ENCODE measurements around the gene TMEM119.

Gene TMEM119

GRCh38 chr12:108589028-108589839, 8.7 kb downstream of the TMEM119 start:
- no peak for TF ChIP-seq CTCF (IDR thresholded peaks at IDR 0.05; ENCODE audit: control insufficient read depth, insufficient read depth, low read depth, low read length, missing control alignments)
- DNase-seq (ENCODE audit: low read depth), result no peak
- H3K4me3 ChIP-seq (ENCODE audit: control insufficient read depth, low read depth, low read length), result no peak overlapping the region

- DNase-seq (ENCODE audit: low read depth), result no peak
- no peak for TF ChIP-seq CTCF (IDR thresholded peaks at IDR 0.05; ENCODE audit: control insufficient read depth, insufficient read depth, low read depth, low read length, missing control alignments)
- H3K4me3 ChIP-seq (ENCODE audit: control insufficient read depth, low read depth, low read length), result no peak overlapping the region
These were observed 10.1 kb downstream of the TMEM119 start for GRCh38 chr12:108587826-108588225.

GRCh38 chr12:108586306-108586705, 11.6 kb downstream of the TMEM119 start:
- no peak for DNase-seq (ENCODE audit: low read depth)
- TF ChIP-seq CTCF (IDR thresholded peaks at IDR 0.05; ENCODE audit: control insufficient read depth, insufficient read depth, low read depth, low read length, missing control alignments), result no peak
- H3K4me3 ChIP-seq (ENCODE audit: control insufficient read depth, low read depth, low read length), result no peak overlapping the region

GRCh38 chr12:108585864-108586263, 12.0 kb downstream of the TMEM119 start:
- no peak overlapping the region for H3K4me3 ChIP-seq (ENCODE audit: control insufficient read depth, low read depth, low read length)
- no peak for TF ChIP-seq CTCF (IDR thresholded peaks at IDR 0.05; ENCODE audit: control insufficient read depth, insufficient read depth, low read depth, low read length, missing control alignments)
- DNase-seq (ENCODE audit: low read depth), result no peak

GRCh38 chr12:108584456-108585065, 13.3 kb downstream of the TMEM119 start:
- DNase-seq (ENCODE audit: low read depth), result no peak
- no peak overlapping the region for H3K4me3 ChIP-seq (ENCODE audit: control insufficient read depth, low read depth, low read length)
- no peak for TF ChIP-seq CTCF (IDR thresholded peaks at IDR 0.05; ENCODE audit: control insufficient read depth, insufficient read depth, low read depth, low read length, missing control alignments)

- H3K4me3 ChIP-seq (ENCODE audit: control insufficient read depth, low read depth, low read length), result no peak overlapping the region
- no peak for TF ChIP-seq CTCF (IDR thresholded peaks at IDR 0.05; ENCODE audit: control insufficient read depth, insufficient read depth, low read depth, low read length, missing control alignments)
- DNase-seq (ENCODE audit: low read depth), result no peak
These were observed 13.9 kb downstream of the TMEM119 start for GRCh38 chr12:108583991-108584390.

Data from AG09309 (cell line).